SU-DHL-6 (cell line): ENCODE data around the gene PAX5.

Experiments used
- CTCF ChIP-seq: fragments of 200-600 bp; sonication (generic); IDR thresholded peaks from one replicate; pipeline ENCODE4 v1.5.1; 2017; ENCODE audit warnings: antibody characterized with exemption, mild to moderate bottlenecking, low read length, moderate library complexity; ENCODE audit not compliant: insufficient read depth, poor library complexity, severe bottlenecking
- EZH2phosphoT487 ChIP-seq: fragments of 200-600 bp; sonication (generic), shearing (Covaris generic); conservative IDR thresholded peaks from 2 replicates; pipeline ENCODE4 v1.6.1; 2018; ENCODE audit warnings: mild to moderate bottlenecking, antibody characterized with exemption, low read length, moderate library complexity, mixed read lengths

DNA sequence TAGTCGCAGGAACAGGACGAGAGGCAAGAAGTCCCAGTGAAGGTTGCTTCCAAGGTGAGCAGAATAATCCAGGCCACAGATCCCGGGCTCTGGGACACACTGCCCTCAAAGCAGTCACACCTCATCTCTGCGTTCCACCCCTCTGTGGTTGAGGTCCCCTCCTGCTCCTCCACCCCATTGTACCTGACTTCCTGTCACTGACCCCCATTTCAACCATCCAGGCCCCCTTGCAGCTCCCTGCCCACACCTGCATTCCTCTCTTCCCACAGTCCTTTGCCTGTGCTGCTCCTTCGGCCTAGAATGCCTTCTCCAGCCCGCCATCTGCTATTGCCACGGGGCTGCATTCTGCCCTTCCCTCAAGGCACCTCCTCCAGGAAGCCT is 73.5 kb downstream of the PAX5 start:
- TF ChIP-seq CTCF (no peak), EZH2phosphoT487 (no peak)
